GM18951 (cell line): Measurements from ENCODE around the gene KREMEN1.

Experiments
- POLR2A ChIP-seq: IDR thresholded peaks from 4 replicates; pipeline ENCODE4 v1.6.1; 2011; ENCODE audit warnings: mild to moderate bottlenecking; ENCODE audit not compliant: insufficient read length, insufficient read depth; ENCODE audit errors: extremely low read depth
- in situ Hi-C: fragments of 300-500 bp; cut with MboI; formaldehyde crosslinking; loops from one replicate; pipeline ENCODE4 v1.12.0; 2022; ENCODE audit warnings: low sequenced_read_pairs, mixed read lengths, inconsistent platforms; ENCODE audit not compliant: unreplicated experiment

The KREMEN1 gene

DNA sequence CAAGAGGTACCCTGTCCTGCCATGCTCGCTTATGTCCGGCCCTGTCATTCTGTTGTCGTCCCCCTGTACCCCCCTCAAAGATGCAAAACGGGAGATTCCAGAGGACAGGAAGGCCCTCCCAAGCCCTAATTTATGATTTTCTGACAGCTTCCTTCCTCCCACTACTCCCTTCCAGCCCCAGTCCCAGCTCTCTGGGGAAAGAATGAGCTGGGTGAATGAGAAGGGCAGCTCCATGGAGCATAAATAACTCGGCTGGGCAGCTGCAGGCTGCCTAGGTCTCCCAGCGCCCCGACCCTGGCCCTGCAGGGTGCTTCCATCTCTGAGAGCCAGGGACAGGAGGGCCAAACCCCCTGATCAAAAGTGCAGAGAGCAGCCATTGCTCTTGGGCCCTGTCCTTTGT lies 128.9 kb downstream of the KREMEN1 start:
- in situ Hi-C loops = no loop called here
- no peak for TF ChIP-seq POLR2A

- in situ Hi-C loops = no loop called here
- peak; percentile 53 for TF ChIP-seq POLR2A
Observed at GRCh38 chr22:29202212-29203192, 129.7 kb downstream of the KREMEN1 start.

GRCh38 chr22:29203488-29204454 lies 130.9 kb downstream of the KREMEN1 start:
- in situ Hi-C loops = no loop called here

DNA sequence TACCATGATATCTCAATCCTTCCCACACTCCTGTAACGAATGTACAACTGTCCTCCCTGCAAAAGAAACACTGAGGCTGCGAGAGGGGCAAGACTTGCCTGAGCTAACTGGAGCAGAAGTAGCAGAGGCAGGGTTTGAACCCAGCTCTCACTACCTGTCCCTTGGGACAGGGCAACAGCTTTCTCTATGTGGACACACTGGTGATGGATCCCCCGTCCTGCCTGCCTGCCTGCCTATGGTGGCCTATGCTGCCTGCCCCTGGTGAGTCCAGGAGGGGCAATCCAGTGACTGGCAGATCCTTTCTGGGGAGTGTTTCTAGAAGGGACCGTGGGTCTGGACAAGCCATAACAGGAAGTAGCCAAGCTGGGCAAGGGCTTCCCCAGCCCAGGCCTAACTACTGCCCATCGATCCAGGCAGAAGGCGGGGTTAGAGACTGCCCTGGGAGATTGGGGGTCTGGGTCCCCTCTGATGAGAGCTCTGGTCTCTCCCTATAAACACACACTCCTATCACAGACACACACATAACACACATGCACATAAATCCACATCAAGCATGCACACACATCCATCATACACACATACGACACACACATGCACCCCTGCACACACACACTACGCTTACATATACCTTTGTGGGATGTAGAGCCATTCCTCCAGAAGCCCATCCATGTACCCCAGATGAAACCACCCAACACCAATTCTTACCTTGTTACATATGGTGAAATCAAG lies 131.8 kb downstream of the KREMEN1 start:
- TF ChIP-seq POLR2A = peak; percentile 31
- in situ Hi-C loops = no loop called here

More at GRCh38 chr22:29203488-29204454, 130.9 kb downstream of the KREMEN1 start:
- TF ChIP-seq POLR2A = peak; percentile 16

DNA sequence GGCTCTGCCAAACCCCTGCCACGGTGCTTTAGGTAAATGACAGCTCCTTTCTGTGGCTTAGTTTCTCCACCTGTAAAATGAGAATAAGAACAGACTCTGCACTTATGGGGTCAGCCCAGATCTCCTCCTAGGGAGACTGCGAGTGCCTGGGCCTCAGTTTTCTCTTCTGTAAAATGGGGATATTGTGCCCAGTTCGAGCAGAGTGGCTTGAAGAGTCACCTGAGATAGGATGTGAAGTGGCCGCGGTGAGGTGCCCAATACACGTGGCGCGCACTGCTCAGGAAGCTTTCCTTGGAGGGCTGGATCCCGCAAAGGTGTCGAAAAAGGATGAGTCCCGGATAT lies 132.4 kb downstream of the KREMEN1 start:
- no peak for TF ChIP-seq POLR2A
- in situ Hi-C loops = no loop called here

DNA sequence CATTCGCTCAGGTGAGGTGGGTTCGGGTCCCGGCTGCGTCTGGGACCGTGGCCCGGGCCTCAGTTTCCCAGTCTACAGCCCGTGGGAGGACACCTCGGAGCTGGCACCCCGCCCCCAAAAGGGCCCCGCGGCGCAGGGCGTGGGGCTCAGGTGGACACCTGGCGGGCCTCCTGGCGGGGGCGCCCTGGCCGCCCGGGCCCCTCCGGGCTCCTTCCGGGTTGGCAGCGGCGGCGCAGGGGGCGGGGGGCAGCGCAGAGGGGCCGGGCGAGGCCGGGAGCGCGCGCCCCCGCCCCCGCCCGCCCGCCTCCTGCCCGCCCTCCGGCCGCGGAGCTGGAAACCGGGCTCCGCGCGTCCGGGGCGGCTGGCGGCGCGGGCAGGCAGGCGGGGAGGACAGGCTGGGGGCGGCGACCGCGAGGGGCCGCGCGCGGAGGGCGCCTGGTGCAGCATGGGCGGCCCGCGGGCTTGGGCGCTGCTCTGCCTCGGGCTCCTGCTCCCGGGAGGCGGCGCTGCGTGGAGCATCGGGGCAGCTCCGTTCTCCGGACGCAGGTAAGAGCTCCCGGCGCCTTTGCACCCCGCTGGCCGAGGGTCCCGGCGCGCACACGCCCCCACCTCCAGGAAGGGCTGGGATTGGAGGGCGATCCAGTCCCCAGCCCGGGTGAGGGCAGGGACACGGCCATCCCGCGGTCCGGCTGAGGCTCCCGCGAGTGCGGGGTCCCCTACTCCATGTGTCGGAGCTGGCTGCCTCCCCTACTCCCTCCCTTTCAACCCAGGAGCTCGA lies 132.9 kb downstream of the KREMEN1 start, which contains the start of gene EMID1:
EMID1 (plus strand) TSS at position 303 of the 778 bp plus-strand sequence; CDS start at position 446, 143 bp downstream.
- TF ChIP-seq POLR2A = peak; percentile 61
- in situ Hi-C loops = no loop called here

GRCh38 chr22:29206372-29207242 lies 133.8 kb downstream of the KREMEN1 start:
- no peak for TF ChIP-seq POLR2A
- in situ Hi-C loops = no loop called here

- no peak for TF ChIP-seq POLR2A
- in situ Hi-C loops = no loop called here
Observed at GRCh38 chr22:29207243-29207550, 134.4 kb downstream of the KREMEN1 start.

- TF ChIP-seq POLR2A = peak; percentile 19
- in situ Hi-C loops = no loop called here
Observed at GRCh38 chr22:29207562-29208501, 135.0 kb downstream of the KREMEN1 start.

- in situ Hi-C loops = no loop called here
- TF ChIP-seq POLR2A = no peak
Observed at GRCh38 chr22:29208502-29208862, 135.6 kb downstream of the KREMEN1 start.
